ENCODE measurements around the gene GNPTAB. TPM values are rescaled to one million over a fixed set of nuclear protein-coding genes. Genes with fewer than 3 reads are reported as not detected.

GNPTAB gene
- total and polyA plus RNA-seq, 2 of the 8 experiments (the other 6 are each of a cell fraction or from before 2014, with no cell fraction given), result 21.5 to 51.3 TPM

DNA sequence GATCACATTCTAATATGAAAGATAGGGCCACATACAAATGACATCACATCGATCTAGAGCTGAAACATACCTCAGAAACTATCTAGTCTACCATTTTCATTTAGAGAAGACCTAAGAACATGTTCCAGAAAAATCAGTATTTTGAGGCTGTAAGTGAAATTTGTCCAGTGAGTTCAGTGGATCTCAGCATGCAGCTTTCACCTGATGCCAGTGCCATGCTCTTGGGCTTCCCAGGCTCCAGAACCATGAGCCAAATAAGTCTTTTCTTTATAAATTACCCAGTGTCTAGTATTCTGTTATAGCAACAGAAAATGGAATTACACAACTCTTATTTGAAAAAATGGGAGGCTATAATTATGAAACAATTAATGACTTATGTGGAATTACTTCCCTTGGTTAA, 124.4 kb downstream of the GNPTAB start:
- no peaks in the 10 kb centered on the region for H4K20me1 ChIP-seq (replicated peaks in 1 of 2; ENCODE audit: control insufficient read depth in 1 of 2, insufficient read depth in 2 of 2, low read length in 2 of 2)
- CTCF ChIA-PET (ENCODE audit: partially characterized antibody), result interaction anchor here (0.6 kb wide), 1 partner anchor 457 kb away, joined by 3 read pairs; no protein-coding TSS in a partner anchor
- no peak for FAIRE-seq
- TF ChIP-seq, protein P1, sequence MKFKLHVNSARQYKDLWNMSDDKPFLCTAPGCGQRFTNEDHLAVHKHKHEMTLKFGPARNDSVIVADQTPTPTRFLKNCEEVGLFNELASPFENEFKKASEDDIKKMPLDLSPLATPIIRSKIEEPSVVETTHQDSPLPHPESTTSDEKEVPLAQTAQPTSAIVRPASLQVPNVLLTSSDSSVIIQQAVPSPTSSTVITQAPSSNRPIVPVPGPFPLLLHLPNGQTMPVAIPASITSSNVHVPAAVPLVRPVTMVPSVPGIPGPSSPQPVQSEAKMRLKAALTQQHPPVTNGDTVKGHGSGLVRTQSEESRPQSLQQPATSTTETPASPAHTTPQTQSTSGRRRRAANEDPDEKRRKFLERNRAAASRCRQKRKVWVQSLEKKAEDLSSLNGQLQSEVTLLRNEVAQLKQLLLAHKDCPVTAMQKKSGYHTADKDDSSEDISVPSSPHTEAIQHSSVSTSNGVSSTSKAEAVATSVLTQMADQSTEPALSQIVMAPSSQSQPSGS (IDR thresholded peaks at IDR 0.05; ENCODE audit: low read length), result no peak
- TF ChIP-seq, protein P2, sequence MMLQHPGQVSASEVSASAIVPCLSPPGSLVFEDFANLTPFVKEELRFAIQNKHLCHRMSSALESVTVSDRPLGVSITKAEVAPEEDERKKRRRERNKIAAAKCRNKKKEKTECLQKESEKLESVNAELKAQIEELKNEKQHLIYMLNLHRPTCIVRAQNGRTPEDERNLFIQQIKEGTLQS (IDR thresholded peaks at IDR 0.05; ENCODE audit: insufficient read depth, low read depth, low read length), result no peak
- TF ChIP-seq CHD1 (IDR thresholded peaks at IDR 0.05; ENCODE audit: low read depth, low read length), result no peak
- TF ChIP-seq JUN (IDR thresholded peaks at IDR 0.05; ENCODE audit: low read depth, low read length), result no peak
- no peak for TF ChIP-seq CHD2 (IDR thresholded peaks at IDR 0.05; ENCODE audit: low read length)
- TF ChIP-seq SAP30 (IDR thresholded peaks at IDR 0.05; ENCODE audit: insufficient read depth, insufficient replicate concordance, low read length), result no peak
- no peak for TF ChIP-seq KDM1A (IDR thresholded peaks at IDR 0.05; ENCODE audit: borderline replicate concordance, low read length)
- TF ChIP-seq RFX5 (IDR thresholded peaks at IDR 0.05; ENCODE audit: borderline replicate concordance, low read depth, low read length), result no peak
- TF ChIP-seq SIRT6 (IDR thresholded peaks at IDR 0.05; ENCODE audit: low read length), result no peak
- TF ChIP-seq FOSL1 (IDR thresholded peaks at IDR 0.05; ENCODE audit: insufficient read depth, low read depth, low read length), result no peak
- TF ChIP-seq SP2 (IDR thresholded peaks at IDR 0.05; ENCODE audit: low read length), result no peak
- TF ChIP-seq NRF1 (IDR thresholded peaks at IDR 0.05; ENCODE audit: low read depth, low read length), result no peak
- no peak for TF ChIP-seq CBX8 (IDR thresholded peaks at IDR 0.05; ENCODE audit: borderline replicate concordance, low read depth, low read length)

More for the DNA sequence above, 124.4 kb downstream of the GNPTAB start:
- Histone ChIP-seq H3K4ac (replicated peaks; ENCODE audit: insufficient read length, low read depth, low read length) (no peak overlapping the region), H3K27ac (ENCODE audit: low read depth, low read length) (no peak overlapping the region), H2BK15ac (ENCODE audit: low read length) (no peak overlapping the region), H3K79me2 (ENCODE audit: control insufficient read depth in 1 of 2, insufficient read depth in 2 of 2, low read length in 2 of 2) (peaks cover 0 to 17% of the 10 kb centered on the region in 2 experiments; a peak in 1 of 4 replicates), H4K91ac (replicated peaks; ENCODE audit: insufficient read length, low read length) (no peak overlapping the region), H2AK5ac (ENCODE audit: low read depth, low read length) (no peak overlapping the region), H2BK5ac (ENCODE audit: low read depth, low read length) (no peak overlapping the region), H2BK12ac (ENCODE audit: low read depth, low read length) (no peak overlapping the region), H3K14ac (ENCODE audit: insufficient read length) (no peak overlapping the region), H3K23ac (ENCODE audit: insufficient read length) (no peak overlapping the region), H3K4me3 (ENCODE audit: extremely low read depth in 1 of 4, insufficient read depth in 2 of 4, low read depth in 3 of 4, low read length in 4 of 4) (no peak overlapping the region), H2BK20ac (ENCODE audit: low read length) (no peak overlapping the region), H3K79me1 (ENCODE audit: low read depth, low read length) (no peaks in the 10 kb centered on the region), H3K18ac (ENCODE audit: extremely low read depth, low read length) (no peak overlapping the region), H3K27me3 (replicated peaks in 1 of 4; ENCODE audit: control insufficient read depth in 3 of 4, extremely low read depth in 1 of 4, insufficient read depth in 3 of 4, low read length in 3 of 4) (no peaks in the 10 kb centered on the region), H4K5ac (ENCODE audit: insufficient read length, low read depth, low read length) (no peak overlapping the region), H3K23me2 (ENCODE audit: low read depth, low read length) (no peaks in the 10 kb centered on the region), H4K8ac (ENCODE audit: extremely low read depth, insufficient read depth, low read length) (no peak overlapping the region), H3K4me2 (ENCODE audit: insufficient read depth in 1 of 2, low read depth in 2 of 2, low read length in 2 of 2) (no peak overlapping the region), H2BK120ac (replicated peaks; ENCODE audit: low read depth, low read length) (no peak overlapping the region), H3K9me3 (ENCODE audit: insufficient read depth in 2 of 2, low read depth in 1 of 2, low read length in 1 of 2) (no peaks in the 10 kb centered on the region), H3K9ac (replicated peaks in 1 of 4; ENCODE audit: extremely low read depth in 1 of 4, low read depth in 3 of 4, low read length in 3 of 4) (no peak overlapping the region), H3K4me1 (replicated peaks in 1 of 4; ENCODE audit: control insufficient read depth in 3 of 4, insufficient read depth in 4 of 4, low read length in 3 of 4) (peaks cover 0 to 2% (median 1%) of the 10 kb centered on the region in 4 experiments; a peak in 3 of 7 replicates), H3K36me3 (ENCODE audit: control insufficient read depth in 2 of 4, insufficient read depth in 4 of 4, low read length in 3 of 4) (no peaks in the 10 kb centered on the region; a peak in 1 of 8 replicates), H3K56ac (replicated peaks; ENCODE audit: insufficient read length, low read depth, low read length) (no peak overlapping the region), H2AFZ (ENCODE audit: low read length) (no peak overlapping the region)
- DNase-seq (ENCODE audit: low read depth in 1 of 2, low spot score in 2 of 2), result no peak
- POLR2A ChIA-PET (ENCODE audit: partially characterized antibody), result no interaction called here
- 93% methylated on average over 1 of the region's 1 CpG; no CpG with 5 or more reads in 1 of the 2 experiments for WGBS, 2 experiments (ENCODE audit: extremely low coverage in 1 of 2, insufficient coverage in 1 of 2, insufficient read length in 1 of 2, insufficient replicate concordance in 2 of 2, low coverage in 1 of 2, low lambda C conversion rate in 2 of 2, missing lambda C conversion rate in 1 of 2)
